Measurements from ENCODE around the gene RNU1-2.
"Not testable (repeated sequence)": the region's sequence is repeated elsewhere in the genome, so short reads cannot be mapped to it uniquely, and the experiment has no call there.

DNA sequence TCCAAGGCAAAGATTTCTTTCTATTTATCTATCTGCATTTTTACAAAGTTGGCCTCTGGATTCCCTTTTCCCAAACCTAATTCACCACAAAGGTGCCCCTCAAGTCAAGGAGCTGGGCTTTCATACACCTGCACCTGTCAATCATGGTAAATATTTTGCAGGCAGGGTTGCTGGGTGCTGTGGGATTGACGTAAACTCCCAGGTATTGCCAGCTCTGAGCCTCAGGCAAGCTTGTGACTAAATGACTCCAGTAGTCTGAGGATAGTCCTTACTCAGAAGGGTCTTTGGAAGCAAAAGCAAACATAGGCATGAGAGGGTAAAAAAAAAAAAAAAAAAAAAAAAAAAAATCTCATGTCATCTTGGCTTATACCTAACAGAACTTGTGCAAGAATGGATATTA, 14.0 kb upstream of the RNU1-2 start:
- TF ChIP-seq, protein P1, sequence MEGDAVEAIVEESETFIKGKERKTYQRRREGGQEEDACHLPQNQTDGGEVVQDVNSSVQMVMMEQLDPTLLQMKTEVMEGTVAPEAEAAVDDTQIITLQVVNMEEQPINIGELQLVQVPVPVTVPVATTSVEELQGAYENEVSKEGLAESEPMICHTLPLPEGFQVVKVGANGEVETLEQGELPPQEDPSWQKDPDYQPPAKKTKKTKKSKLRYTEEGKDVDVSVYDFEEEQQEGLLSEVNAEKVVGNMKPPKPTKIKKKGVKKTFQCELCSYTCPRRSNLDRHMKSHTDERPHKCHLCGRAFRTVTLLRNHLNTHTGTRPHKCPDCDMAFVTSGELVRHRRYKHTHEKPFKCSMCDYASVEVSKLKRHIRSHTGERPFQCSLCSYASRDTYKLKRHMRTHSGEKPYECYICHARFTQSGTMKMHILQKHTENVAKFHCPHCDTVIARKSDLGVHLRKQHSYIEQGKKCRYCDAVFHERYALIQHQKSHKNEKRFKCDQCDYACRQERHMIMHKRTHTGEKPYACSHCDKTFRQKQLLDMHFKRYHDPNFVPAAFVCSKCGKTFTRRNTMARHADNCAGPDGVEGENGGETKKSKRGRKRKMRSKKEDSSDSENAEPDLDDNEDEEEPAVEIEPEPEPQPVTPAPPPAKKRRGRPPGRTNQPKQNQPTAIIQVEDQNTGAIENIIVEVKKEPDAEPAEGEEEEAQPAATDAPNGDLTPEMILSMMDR (IDR thresholded peaks at IDR 0.05): not testable (repeated sequence)
- TF ChIP-seq POLR2A (IDR thresholded peaks at IDR 0.05): not testable (repeated sequence)
